Erythroblast (primary cell): ENCODE data around the gene PGBD5.

Source experiments
- GATA1 ChIP-seq: IDR thresholded peaks from 2 replicates; pipeline ENCODE4 v1.6.1; 2011; ENCODE audit warnings: low read depth, mild to moderate bottlenecking, control low read depth, low read length, moderate library complexity
- POLR2A ChIP-seq: IDR thresholded peaks from 2 replicates; pipeline ENCODE4 v1.6.1; 2011; ENCODE audit warnings: mild to moderate bottlenecking, low read length

DNA sequence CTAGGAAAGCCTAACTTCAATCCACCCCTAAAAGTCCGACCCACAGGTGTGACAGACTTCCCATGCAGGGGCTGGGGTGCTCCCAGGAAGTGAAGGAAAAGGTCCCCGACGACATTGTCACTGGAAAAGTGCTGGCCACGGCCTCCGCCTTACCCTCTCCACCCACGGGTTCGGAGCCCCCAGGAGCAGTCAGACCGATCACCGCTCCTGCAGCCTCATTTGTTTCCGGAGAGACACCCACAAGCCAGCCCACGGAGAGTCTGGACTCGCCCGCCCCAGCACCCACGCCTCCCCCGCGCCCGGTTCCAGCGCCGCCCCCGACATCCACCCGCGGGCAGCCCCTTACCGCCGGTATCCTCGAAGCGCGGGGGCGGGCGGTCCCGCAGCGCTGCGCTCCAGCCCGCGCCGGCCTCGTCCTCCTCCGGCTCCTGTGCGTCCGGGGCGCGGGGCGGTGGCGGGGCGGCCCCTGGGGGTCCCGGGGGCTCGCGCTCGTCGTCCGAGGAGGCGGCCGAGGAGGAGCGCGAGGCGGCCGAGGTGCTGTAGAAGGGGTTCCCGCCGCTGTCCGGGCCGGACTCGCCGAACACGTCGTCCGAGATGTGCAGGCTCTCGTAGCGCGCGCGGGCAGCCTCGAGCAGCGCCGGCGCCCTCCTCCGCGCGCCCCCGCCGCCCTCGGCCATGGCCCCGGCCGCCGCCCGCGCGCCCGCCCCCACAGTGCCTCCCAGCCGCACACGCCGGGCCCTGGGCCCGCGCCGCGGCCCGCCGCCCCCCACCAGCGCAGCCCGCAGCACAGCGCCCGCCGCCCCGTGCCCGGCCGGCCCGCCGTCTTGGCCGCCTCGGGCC lies 660 bp downstream of the PGBD5 start:
- TF ChIP-seq POLR2A (no peak), GATA1 (no peak)
